Nephron (organoid): ENCODE measurements around the gene CCDC122.

Experiments used
- H3K27ac Mint-ChIP-seq, 3 experiments: 2 replicates each; pipeline ENCODE4 v1.8.0; 2020; ENCODE audit warnings: mixed read lengths in 3 of 3, mild to moderate bottlenecking in 2 of 3, moderate library complexity in 1 of 3
- H3K27me3 Mint-ChIP-seq: 2 replicates; pipeline ENCODE4 v1.8.0; 2021; ENCODE audit warnings: low read depth, mild to moderate bottlenecking, moderate library complexity, mixed read lengths
- H3K36me3 Mint-ChIP-seq: 2 replicates; pipeline ENCODE4 v1.8.0; 2020; ENCODE audit warnings: low read depth, mixed read lengths
- H3K4me1 Mint-ChIP-seq: 2 replicates; pipeline ENCODE4 v1.8.0; 2020; ENCODE audit warnings: mixed read lengths
- H3K4me3 Mint-ChIP-seq, 3 experiments: 2 replicates each; pipeline ENCODE4 v1.8.0; 2020; ENCODE audit warnings: mild to moderate bottlenecking in 3 of 3, mixed read lengths in 3 of 3, moderate library complexity in 2 of 3
- H3K9me3 Mint-ChIP-seq: 2 replicates; pipeline ENCODE4 v1.8.0; 2020; ENCODE audit warnings: mixed read lengths
- CTCF ChIP-seq, 3 experiments: fragments of 200-600 bp; sonication (generic); IDR thresholded peaks; one replicate each; pipeline ENCODE4 v1.5.0; 2021; ENCODE audit warnings: antibody characterized with exemption in 3 of 3; ENCODE audit not compliant: unreplicated experiment in 3 of 3

CCDC122 gene

GRCh38 chr13:43915451-43915850 is 35.9 kb upstream of the CCDC122 start:
- no peaks in the 10 kb centered on the region for H3K36me3 Mint-ChIP-seq
- peaks cover 4% of the 10 kb centered on the region for H3K4me1 Mint-ChIP-seq
- peaks cover 3% of the 10 kb centered on the region for H3K27me3 Mint-ChIP-seq
- no peak overlapping the region for H3K27ac Mint-ChIP-seq
- no peak overlapping the region for H3K4me3 Mint-ChIP-seq
- H3K9me3 Mint-ChIP-seq: no peaks in the 10 kb centered on the region
- no peak for TF ChIP-seq CTCF (IDR thresholded peaks at IDR 0.05; ENCODE audit: unreplicated experiment in 3 of 3)

DNA sequence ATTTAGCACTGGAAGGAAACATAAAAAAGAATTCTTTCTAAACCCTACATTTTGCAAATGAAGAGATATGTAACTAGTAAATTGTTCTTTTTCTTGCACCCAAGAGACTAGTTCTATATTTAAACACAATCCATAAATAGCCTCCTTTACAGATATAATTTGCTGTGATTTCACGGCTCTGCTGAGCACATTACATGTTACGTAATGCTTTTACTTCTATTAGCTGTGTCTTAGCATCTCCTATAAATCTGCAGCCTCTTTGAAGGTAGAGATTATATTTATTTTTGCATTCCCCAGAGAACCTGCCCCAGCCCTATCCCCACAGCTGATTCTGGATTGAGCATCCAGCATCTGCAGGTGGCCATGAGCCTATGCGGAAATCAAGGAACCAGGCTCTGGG is 32.3 kb upstream of the CCDC122 start:
- H3K36me3 Mint-ChIP-seq: no peaks in the 10 kb centered on the region
- H3K27ac Mint-ChIP-seq: no peak overlapping the region
- no peak for TF ChIP-seq CTCF (IDR thresholded peaks at IDR 0.05; ENCODE audit: unreplicated experiment in 3 of 3)
- H3K4me1 Mint-ChIP-seq: peaks cover 16% of the 10 kb centered on the region
- H3K9me3 Mint-ChIP-seq: no peaks in the 10 kb centered on the region
- H3K27me3 Mint-ChIP-seq: peaks cover 2% of the 10 kb centered on the region
- no peak overlapping the region for H3K4me3 Mint-ChIP-seq

DNA sequence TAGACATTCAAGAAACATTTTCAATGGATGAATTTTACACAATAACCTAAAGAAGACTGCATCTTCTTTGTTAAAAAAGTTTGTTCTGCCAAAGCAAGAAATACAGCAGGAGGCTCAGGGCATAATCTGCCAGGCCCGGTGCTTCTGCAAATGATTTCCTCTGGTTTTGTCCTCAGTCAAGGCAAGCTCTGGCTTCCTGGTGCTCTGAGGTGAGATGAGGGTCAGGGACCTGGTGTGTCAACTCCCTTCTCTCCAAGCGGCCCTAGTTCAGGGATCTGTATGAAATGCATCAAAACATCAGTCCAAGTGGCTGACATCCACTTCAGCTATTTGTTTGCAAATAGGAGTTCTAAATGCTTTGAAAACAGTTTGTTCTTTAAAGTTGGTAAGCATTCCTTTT is 31.7 kb upstream of the CCDC122 start:
- peaks cover 16% of the 10 kb centered on the region for H3K4me1 Mint-ChIP-seq
- no peaks in the 10 kb centered on the region for H3K36me3 Mint-ChIP-seq
- no peak for TF ChIP-seq CTCF (IDR thresholded peaks at IDR 0.05; ENCODE audit: unreplicated experiment in 3 of 3)
- H3K9me3 Mint-ChIP-seq: no peaks in the 10 kb centered on the region
- H3K27me3 Mint-ChIP-seq: no peaks in the 10 kb centered on the region
- H3K27ac Mint-ChIP-seq: no peak overlapping the region
- H3K4me3 Mint-ChIP-seq: no peak overlapping the region

- Mint-ChIP-seq H3K4me1 (peaks cover 16% of the 10 kb centered on the region), H3K9me3 (no peaks in the 10 kb centered on the region), H3K27me3 (no peaks in the 10 kb centered on the region), H3K36me3 (no peaks in the 10 kb centered on the region), H3K4me3 (no peak overlapping the region), H3K27ac (no peak overlapping the region)
- no peak for TF ChIP-seq CTCF (IDR thresholded peaks at IDR 0.05; ENCODE audit: unreplicated experiment in 3 of 3)
These were observed 31.3 kb upstream of the CCDC122 start for GRCh38 chr13:43910856-43911255.

- Mint-ChIP-seq H3K27ac (peak overlapping the region in 2 of 3 experiments; percentile 19 to 56), H3K4me1 (peaks cover 16% of the 10 kb centered on the region), H3K4me3 (peak overlapping the region in 1 of 3 experiments; percentile 6), H3K36me3 (no peaks in the 10 kb centered on the region), H3K9me3 (no peaks in the 10 kb centered on the region), H3K27me3 (no peaks in the 10 kb centered on the region)
- TF ChIP-seq CTCF (IDR thresholded peaks at IDR 0.05; ENCODE audit: unreplicated experiment in 3 of 3): peak; percentile 63 to 82 (median 63)
These were observed 28.9 kb upstream of the CCDC122 start for GRCh38 chr13:43908156-43909126.
